HepG2 (cell line): ENCODE data around the gene ANKUB1. TPM values are rescaled to one million over a fixed set of nuclear protein-coding genes. Genes with fewer than 3 reads are reported as not detected.

Source experiments
- ATAC-seq: fragments of 200-7000 bp; cut with Tn5 transposase; 3 replicates; pipeline ENCODE4 v1.9.1; 2020; ENCODE audit warnings: mild to moderate bottlenecking, moderate library complexity
- Bru-seq: library from RNA; stranded (reverse); fragments of 400-500 nt; gene quantifications from one replicate; lab custom pipeline; 2021; lab: Mats Ljungman, UMichigan
- BruChase-seq, 2 experiments: library from RNA; stranded (reverse); fragments of 400-500 nt; gene quantifications; one replicate each; lab custom pipeline; 2021; lab: Mats Ljungman, UMichigan
- BruUV-seq: library from RNA; stranded (reverse); fragments of 400-500 nt; replicated peaks from 2 replicates; lab custom pipeline; 2021; lab: Mats Ljungman, UMichigan
- CTCF ChIA-PET: fragments of 300-600 bp; formaldehyde crosslinking; extraction: SDS; loops from one replicate; lab custom pipeline; 2021; ENCODE audit warnings: low total read pairs, inconsistent platforms, low intra/inter-chr PET ratio; lab: Yijun Ruan, JAX
- POLR2A ChIA-PET: fragments of 350-600 bp; sonication (Branson Sonifier 250); formaldehyde crosslinking; loops from one replicate; lab custom pipeline; 2020; ENCODE audit warnings: antibody characterized with exemption, inconsistent platforms; lab: Yijun Ruan, JAX
- DNase-seq: peaks from one replicate; pipeline ENCODE4 v3.0.0-alpha.2; 2015; ENCODE audit warnings: low spot score
- FAIRE-seq: peaks from 3 replicates; lab custom pipeline; 2011; peaks lifted over from hg19 to GRCh38; lab: Jason Lieb, UNC
- H2AFZ ChIP-seq: one replicate; pipeline ENCODE4 v1.6.1; 2011; ENCODE audit warnings: low read length, inconsistent platforms
- H3K27ac ChIP-seq: fragments of 300-600 bp; 3 replicates; pipeline ENCODE4 v1.8.0; 2011; ENCODE audit warnings: mixed run types, mild to moderate bottlenecking, mixed read lengths, low read length, inconsistent platforms; ENCODE audit not compliant: insufficient read depth; ENCODE audit errors: extremely low read length
- H3K27me3 ChIP-seq, 2 experiments: fragments of 200-600 bp in 1 of 2; 2 replicates in 1 of 2; 3 replicates in 1 of 2; pipeline versions ENCODE4 v1.6.0 to v1.8.0; 2011; ENCODE audit warnings: low read length in 2 of 2, mild to moderate bottlenecking in 2 of 2, moderate library complexity in 2 of 2, inconsistent platforms in 1 of 2; ENCODE audit not compliant: insufficient read depth in 2 of 2, control insufficient read depth in 1 of 2
- H3K36me3 ChIP-seq, 2 experiments: fragments of 200-600 bp in 1 of 2; replicated peaks in 1 of 2; 2 replicates in 1 of 2; 3 replicates in 1 of 2; pipeline versions ENCODE4 v1.5.1 to v1.8.0; 2011; ENCODE audit warnings: low read length in 2 of 2, inconsistent platforms in 1 of 2; ENCODE audit not compliant: insufficient read depth in 2 of 2, control insufficient read depth in 1 of 2
- H3K4me1 ChIP-seq: 2 replicates; pipeline ENCODE4 v1.5.1; 2012; ENCODE audit warnings: low read length, inconsistent platforms; ENCODE audit not compliant: insufficient read depth
- H3K4me2 ChIP-seq: 2 replicates; pipeline ENCODE4 v1.6.0; 2011; ENCODE audit warnings: low read depth, low read length, inconsistent platforms
- H3K4me3 ChIP-seq, 3 experiments: fragments of 200-600 bp in 1 of 3; sonication (generic), shearing (Covaris generic) in 1 of 3; replicated peaks in 1 of 3; 2 replicates each; pipeline ENCODE4 v1.5.1; 2011 to 2016; ENCODE audit warnings: low read length in 3 of 3, inconsistent platforms in 2 of 3, low read depth in 2 of 3, mild to moderate bottlenecking in 2 of 3, control low read depth in 1 of 3, mixed read lengths in 1 of 3; ENCODE audit not compliant: insufficient read depth in 1 of 3
- H3K79me2 ChIP-seq: one replicate; pipeline ENCODE4 v1.6.1; 2011; ENCODE audit warnings: low read length, inconsistent platforms; ENCODE audit not compliant: insufficient read depth
- H3K9ac ChIP-seq: 2 replicates; pipeline ENCODE4 v1.6.0; 2011; ENCODE audit warnings: mild to moderate bottlenecking, low read depth, low read length, inconsistent platforms; ENCODE audit not compliant: insufficient read depth
- H3K9me3 ChIP-seq: 2 replicates; pipeline ENCODE4 v1.5.1; 2012; ENCODE audit warnings: mild to moderate bottlenecking, low read length
- H4K20me1 ChIP-seq: 2 replicates; pipeline ENCODE4 v1.6.0; 2011; ENCODE audit warnings: inconsistent platforms, mild to moderate bottlenecking, low read length, moderate library complexity; ENCODE audit not compliant: insufficient read depth
- ARID2 ChIP-seq: sonication (generic); formaldehyde crosslinking; IDR thresholded peaks from 2 replicates; pipeline ENCODE4 v1.8.1; 2022; ENCODE audit warnings: mild to moderate bottlenecking, missing genetic modification reagents, borderline replicate concordance
- ARNT2 ChIP-seq: sonication (generic); formaldehyde crosslinking; IDR thresholded peaks from 2 replicates; pipeline ENCODE4 v1.8.0; 2022; ENCODE audit warnings: mild to moderate bottlenecking, low read depth, missing genetic modification reagents, moderate library complexity
- HNRNPLL ChIP-seq: fragments of 200-400 bp; formaldehyde crosslinking; IDR thresholded peaks from 2 replicates; pipeline ENCODE4 v1.6.1; 2017; ENCODE audit warnings: mild to moderate bottlenecking, low read depth, low read length; ENCODE audit not compliant: poor library complexity, severe bottlenecking
- KAT7 ChIP-seq: IDR thresholded peaks from 2 replicates; pipeline ENCODE4 v1.6.1; 2018; ENCODE audit warnings: borderline replicate concordance, missing compliant biosample characterization
- KAT8 ChIP-seq: IDR thresholded peaks from 2 replicates; pipeline ENCODE4 v1.6.1; 2016; ENCODE audit warnings: missing genetic modification reagents, missing compliant biosample characterization
- SRF ChIP-seq: IDR thresholded peaks from 2 replicates; pipeline ENCODE4 v1.6.1; 2011; ENCODE audit warnings: mild to moderate bottlenecking, low read depth, low read length, moderate library complexity
- ZNF615 ChIP-seq: sonication (generic); formaldehyde crosslinking; IDR thresholded peaks from 2 replicates; pipeline ENCODE4 v1.5.0; 2020; ENCODE audit warnings: mild to moderate bottlenecking, missing genetic modification reagents, borderline replicate concordance
- ZNF644 ChIP-seq: IDR thresholded peaks from 2 replicates; pipeline ENCODE4 v1.6.1; 2016; ENCODE audit warnings: low read depth
- ZNF749 ChIP-seq: sonication (generic); formaldehyde crosslinking; IDR thresholded peaks from 2 replicates; pipeline ENCODE4 v1.8.0; 2022; ENCODE audit warnings: mild to moderate bottlenecking, missing genetic modification reagents, moderate library complexity, borderline replicate concordance
- WGBS: methylation state at CpG from one replicate; pipeline ENCODE4 v1.1.6; 2017; ENCODE audit warnings: low lambda C conversion rate; 5-methylcytosine and 5-hydroxymethylcytosine counted together
- in situ Hi-C: cut with HindIII; loops from 2 replicates; pipeline ENCODE4 v1.10.0; 2017; ENCODE audit warnings: low pct_unique_long_range_greater_than_20kb; ENCODE audit not compliant: extremely low pct_ligation_motif_present
- intact Hi-C: fragments of 100-400 bp; cut with micrococcal nuclease; formaldehyde crosslinking; loops from one replicate; pipeline ENCODE4 v1.10.0; 2022; ENCODE audit not compliant: unreplicated experiment
- long read RNA-seq, 2 experiments: library from RNA in 1 of 2; library from polyadenylated mRNA in 1 of 2; stranded (forward) in 1 of 2; unstranded in 1 of 2; transcript quantifications; one replicate each; pipeline ENCODE4 v2.0.0, GENCODE V29; 2019 to 2022
- polyA minus RNA-seq, 3 experiments: library from RNA; depleted of rRNA, polyadenylated mRNA; stranded (reverse); fragments of >200 nt; gene quantifications; 2 replicates each; pipeline ENCODE4 v1.2.3, GENCODE V29; 2011; ENCODE audit warnings: low replicate concordance in 1 of 3
- polyA plus RNA-seq, 8 experiments: library from polyadenylated mRNA; depleted of rRNA in 3 of 8; stranded (reverse) in 7 of 8; unstranded in 1 of 8; fragments of >200 nt; fragmentation: Illumina TruSeq in 4 of 8; extraction: Trizol in 4 of 8; gene quantifications; 2 replicates each; pipeline versions ENCODE4 v1.2.1 to v1.2.3, GENCODE V29; 2011 to 2016; ENCODE audit warnings: low read depth in 4 of 8, missing spikeins in 1 of 8, mixed read lengths in 1 of 8; ENCODE audit not compliant: insufficient read depth in 1 of 8
- total RNA-seq, 5 experiments: library from RNA; depleted of rRNA; stranded (reverse); fragments of >200 nt; fragmentation: Illumina TruSeq; extraction: Trizol; gene quantifications; 2 replicates each; pipeline ENCODE4 v1.2.3, GENCODE V29; 2016; ENCODE audit warnings: low read depth in 1 of 5
- TF ChIP-seq, protein P1 (sequence below): sonication (generic); formaldehyde crosslinking; IDR thresholded peaks from 2 replicates; pipeline ENCODE4 v1.8.1; 2023; ENCODE audit warnings: mild to moderate bottlenecking, moderate library complexity, missing genetic modification reagents
- TF ChIP-seq, protein P2 (sequence below): sonication (generic); formaldehyde crosslinking; IDR thresholded peaks from 2 replicates; pipeline ENCODE4 v1.4.0; 2020; ENCODE audit warnings: mild to moderate bottlenecking, low read depth, missing genetic modification reagents
- TF ChIP-seq, protein P3 (sequence below): sonication (generic); formaldehyde crosslinking; IDR thresholded peaks from 2 replicates; pipeline ENCODE4 v1.5.0; 2020; ENCODE audit warnings: missing genetic modification reagents

ANKUB1 gene, protein sequence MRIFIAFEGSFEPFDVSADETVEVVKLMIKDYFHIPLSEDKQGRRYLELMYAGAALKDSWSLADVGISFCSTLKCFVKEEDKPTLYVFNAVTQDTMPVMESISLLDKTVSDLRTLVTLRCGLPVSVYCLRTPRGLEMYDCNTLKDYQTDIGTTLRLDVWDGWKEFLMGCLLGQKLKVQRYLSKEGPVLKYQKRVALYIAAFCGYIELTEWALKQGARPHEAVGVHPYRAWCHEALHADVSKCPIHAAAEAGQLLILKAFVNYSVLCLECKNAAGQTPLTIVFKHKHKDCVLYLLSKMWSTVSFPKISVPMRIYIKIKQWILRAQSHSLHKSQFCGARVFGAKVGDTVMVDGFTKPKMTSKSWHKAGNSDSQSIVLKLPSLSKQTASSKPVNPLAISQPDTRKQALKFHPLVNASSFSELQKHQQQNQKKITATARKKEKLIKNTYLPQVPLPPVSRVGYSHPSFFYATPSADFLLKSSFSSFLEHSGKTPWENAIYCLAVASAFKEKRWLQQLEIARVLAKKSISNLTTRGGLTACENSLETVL
- total RNA-seq (2016; rRNA removed; fragmentation: Illumina TruSeq; extraction: Trizol) (not detected in 2 replicates), polyA plus RNA-seq (2011; rRNA removed) (not detected in 2 replicates), polyA minus RNA-seq (2011; rRNA and poly(A)+ RNA removed; ENCODE audit: low replicate concordance) (0.51 TPM in 1 of 2 replicates, not detected in the other), Bru-seq, nascent RNA (not detected), BruChase-seq, experiment 1, labeled RNA remaining after a 6-hour chase (percentile 16 among the genes with signal in this experiment), BruChase-seq, experiment 2, labeled RNA remaining after a 2-hour chase (percentile 11 among the genes with signal in this experiment)
- not detected in 2 replicates for total RNA-seq (2016; cell fraction: cytosol; rRNA removed; fragmentation: Illumina TruSeq; extraction: Trizol; ENCODE audit: low read depth)
- total RNA-seq (2016; cell fraction: insoluble cytoplasmic fraction; rRNA removed; fragmentation: Illumina TruSeq; extraction: Trizol), result not detected in 2 replicates
- total RNA-seq (2016; cell fraction: membrane; rRNA removed; fragmentation: Illumina TruSeq; extraction: Trizol), result not detected in 2 replicates
- total RNA-seq (2016; cell fraction: nucleus; rRNA removed; fragmentation: Illumina TruSeq; extraction: Trizol), result not detected in 2 replicates
- not detected in 2 replicates for polyA plus RNA-seq (2011; cell fraction: cytosol; rRNA removed)
- not detected in 2 replicates for polyA plus RNA-seq (2011; cell fraction: nucleus; rRNA removed)
- not detected in 2 replicates for polyA plus RNA-seq (2012)
- polyA plus RNA-seq (2016; cell fraction: cytosol; fragmentation: Illumina TruSeq; extraction: Trizol; ENCODE audit: low read depth), result not detected in 2 replicates
- polyA plus RNA-seq (2016; cell fraction: insoluble cytoplasmic fraction; fragmentation: Illumina TruSeq; extraction: Trizol; ENCODE audit: low read depth), result not detected in 2 replicates
- polyA plus RNA-seq (2016; cell fraction: membrane; fragmentation: Illumina TruSeq; extraction: Trizol; ENCODE audit: low read depth), result not detected in 2 replicates
- polyA plus RNA-seq (2016; cell fraction: nucleus; fragmentation: Illumina TruSeq; extraction: Trizol; ENCODE audit: insufficient read depth, low read depth), result not detected in 2 replicates
- polyA minus RNA-seq (2011; cell fraction: cytosol; rRNA and poly(A)+ RNA removed), result not detected in 2 replicates
- polyA minus RNA-seq (2011; cell fraction: nucleus; rRNA and poly(A)+ RNA removed), result not detected in 2 replicates
- long read RNA-seq, experiment 1, result 0 reads
- long read RNA-seq, experiment 2, partial matches to known transcripts, result 0 of 52 reads
- long read RNA-seq, experiment 2, other reads (novel, unspliced or antisense), result 52 of 52 reads

DNA sequence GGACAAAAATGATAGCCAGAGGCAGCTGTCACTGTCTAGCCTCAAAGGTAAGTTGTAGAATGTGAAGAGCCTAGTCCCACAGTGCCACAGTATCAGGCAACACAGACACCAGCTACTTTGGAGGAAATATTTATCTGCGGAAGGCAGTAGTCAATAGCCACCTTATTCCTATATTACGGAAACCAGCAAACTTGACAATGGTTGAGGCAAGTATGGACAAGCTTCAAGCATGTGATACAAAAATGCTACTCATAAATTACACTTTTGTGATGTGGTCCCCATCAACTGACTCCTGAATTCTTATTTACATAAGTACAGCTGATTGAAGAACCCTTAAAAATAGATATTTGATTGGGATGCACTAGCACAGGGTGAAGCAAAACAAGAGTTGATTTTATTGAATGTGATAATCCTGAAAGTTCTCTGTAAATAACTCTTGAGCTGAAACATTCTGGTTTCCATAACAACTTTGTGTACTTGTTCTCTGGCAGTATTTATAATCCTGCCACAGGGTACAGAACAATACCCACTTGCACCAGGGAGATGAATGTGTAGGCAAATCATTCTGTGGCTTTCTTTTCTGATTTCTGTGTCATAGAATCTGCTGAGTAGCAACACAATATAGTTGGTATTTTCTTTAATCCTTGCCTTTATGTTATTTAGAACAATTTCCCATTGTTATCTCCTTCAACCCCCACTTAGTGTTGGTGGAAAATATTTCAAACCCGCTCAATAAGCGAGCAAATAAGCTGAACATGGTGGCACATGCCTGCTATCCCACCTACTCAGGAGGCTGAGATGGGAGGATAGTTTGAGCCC lies at the start of gene ANKUB1:
Gene ANKUB1, minus strand, starts transcription at position 103 of the 819 bp plus-strand sequence. CDS start 188 bp downstream, outside the sequence.
- BruUV-seq, result no TSS peak
- DNase-seq (no peak), ATAC-seq (no peak), FAIRE-seq (no peak)
- H3K79me2 ChIP-seq, result no peaks in the 10 kb centered on the region
- ChIA-PET CTCF (no interaction called here), POLR2A (no interaction called here)
- H3K4me1 ChIP-seq, result peaks cover 28% of the 10 kb centered on the region
- H3K4me2 ChIP-seq, result no peak within 1 kb of the TSS
- no peak within 1 kb of the TSS for H3K27ac ChIP-seq
- no peaks in the 10 kb centered on the region for H3K9me3 ChIP-seq
- intact Hi-C loops, result loop anchor here (5.0 kb wide), 1 partner anchor 1405 kb away; no protein-coding TSS in a partner anchor
- in situ Hi-C loops, result no loop called here
- no peak within 1 kb of the TSS for H3K4me3 ChIP-seq
- no peaks in the 10 kb centered on the region for H3K36me3 ChIP-seq
- H3K9ac ChIP-seq, result no peak within 1 kb of the TSS
- 72% methylated on average over 3 of the region's 4 CpGs for WGBS
- no peak within 1 kb of the TSS for H2AFZ ChIP-seq
- no peaks in the 10 kb centered on the region for H3K27me3 ChIP-seq
- no peaks in the 10 kb centered on the region for H4K20me1 ChIP-seq
- TF ChIP-seq KAT8 (CRISPR knock-in tag) (no peak), ARNT2 (no peak), ZNF749 (CRISPR knock-in tag) (no peak), ZNF644 (no peak), ARID2 (CRISPR knock-in tag) (no peak), ZNF615 (no peak), KAT7 (no peak), SRF (no peak), HNRNPLL (no peak)
- TF ChIP-seq, protein P1, sequence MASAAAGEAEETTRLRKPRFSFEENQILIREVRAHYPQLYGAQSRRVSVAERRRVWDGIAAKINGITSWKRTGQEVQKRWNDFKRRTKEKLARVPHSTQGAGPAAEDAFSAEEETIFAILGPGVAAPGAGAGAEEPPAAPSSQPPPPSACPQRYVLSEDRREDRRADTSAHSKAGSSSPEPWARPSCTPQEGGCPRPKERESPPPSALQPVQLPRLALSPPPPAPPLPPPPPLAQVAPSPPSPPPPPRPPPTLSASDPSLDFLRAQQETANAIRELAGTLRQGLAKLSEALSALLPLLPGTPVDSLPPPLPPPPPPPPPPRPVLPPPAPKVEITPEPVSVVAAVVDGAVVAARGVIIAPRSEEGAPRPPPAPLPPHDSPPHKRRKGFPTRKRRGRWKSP (CRISPR knock-in tag), result no peak
- TF ChIP-seq, protein P2, sequence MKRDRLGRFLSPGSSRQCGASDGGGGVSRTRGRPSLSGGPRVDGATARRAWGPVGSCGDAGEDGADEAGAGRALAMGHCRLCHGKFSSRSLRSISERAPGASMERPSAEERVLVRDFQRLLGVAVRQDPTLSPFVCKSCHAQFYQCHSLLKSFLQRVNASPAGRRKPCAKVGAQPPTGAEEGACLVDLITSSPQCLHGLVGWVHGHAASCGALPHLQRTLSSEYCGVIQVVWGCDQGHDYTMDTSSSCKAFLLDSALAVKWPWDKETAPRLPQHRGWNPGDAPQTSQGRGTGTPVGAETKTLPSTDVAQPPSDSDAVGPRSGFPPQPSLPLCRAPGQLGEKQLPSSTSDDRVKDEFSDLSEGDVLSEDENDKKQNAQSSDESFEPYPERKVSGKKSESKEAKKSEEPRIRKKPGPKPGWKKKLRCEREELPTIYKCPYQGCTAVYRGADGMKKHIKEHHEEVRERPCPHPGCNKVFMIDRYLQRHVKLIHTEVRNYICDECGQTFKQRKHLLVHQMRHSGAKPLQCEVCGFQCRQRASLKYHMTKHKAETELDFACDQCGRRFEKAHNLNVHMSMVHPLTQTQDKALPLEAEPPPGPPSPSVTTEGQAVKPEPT (CRISPR knock-in tag), result no peak
- TF ChIP-seq, protein P3, sequence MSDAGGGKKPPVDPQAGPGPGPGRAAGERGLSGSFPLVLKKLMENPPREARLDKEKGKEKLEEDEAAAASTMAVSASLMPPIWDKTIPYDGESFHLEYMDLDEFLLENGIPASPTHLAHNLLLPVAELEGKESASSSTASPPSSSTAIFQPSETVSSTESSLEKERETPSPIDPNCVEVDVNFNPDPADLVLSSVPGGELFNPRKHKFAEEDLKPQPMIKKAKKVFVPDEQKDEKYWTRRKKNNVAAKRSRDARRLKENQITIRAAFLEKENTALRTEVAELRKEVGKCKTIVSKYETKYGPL (CRISPR knock-in tag), result no peak
